HS-27A (cell line): Measurements from ENCODE around the gene RPS3A.
"Not testable (repeated sequence)": the region's sequence is repeated elsewhere in the genome, so short reads cannot be mapped to it uniquely, and the experiment has no call there.

Experiments
- DNase-seq: peaks from one replicate; pipeline ENCODE4 v3.0.0-alpha.2; 2012; ENCODE audit warnings: low read depth, missing footprints

The RPS3A gene

GRCh38 chr4:151114986-151115385 is 15.6 kb downstream of the RPS3A start:
- no peak for DNase-seq

GRCh38 chr4:151117371-151117962 is 18.0 kb downstream of the RPS3A start:
- DNase-seq, result no peak

- DNase-seq, result no peak
Observed at GRCh38 chr4:151129796-151130195, 30.4 kb downstream of the RPS3A start.

- DNase-seq, result no peak
Observed at GRCh38 chr4:151133311-151133710, 33.9 kb downstream of the RPS3A start.

- not testable (repeated sequence) for DNase-seq
Observed at GRCh38 chr4:151136048-151136447, 36.6 kb downstream of the RPS3A start.

GRCh38 chr4:151139814-151140213 is 40.4 kb downstream of the RPS3A start:
- no peak for DNase-seq

GRCh38 chr4:151142758-151143157 is 43.3 kb downstream of the RPS3A start:
- DNase-seq, result no peak

- DNase-seq, result no peak
Observed at GRCh38 chr4:151143162-151143561, 43.7 kb downstream of the RPS3A start.

- DNase-seq, result no peak
Observed at GRCh38 chr4:151143811-151144210, 44.4 kb downstream of the RPS3A start.

- DNase-seq, result no peak
Observed at GRCh38 chr4:151144329-151145072, 45.1 kb downstream of the RPS3A start.

- DNase-seq, result no peak
Observed at GRCh38 chr4:151147000-151147399, 47.6 kb downstream of the RPS3A start.

GRCh38 chr4:151148261-151148660 is 48.8 kb downstream of the RPS3A start:
- DNase-seq, result no peak

GRCh38 chr4:151150821-151151580 is 51.6 kb downstream of the RPS3A start:
- no peak for DNase-seq

GRCh38 chr4:151152028-151152427 is 52.6 kb downstream of the RPS3A start:
- DNase-seq, result no peak

GRCh38 chr4:151153585-151153984 is 54.2 kb downstream of the RPS3A start:
- no peak for DNase-seq
